AG09309 (cell line): ENCODE measurements around the gene FKBP3.

ENCODE experiments used
- DNase-seq: peaks from one replicate; pipeline ENCODE4 v3.0.0-alpha.2; 2010; ENCODE audit warnings: low read depth
- H3K4me3 ChIP-seq: 2 replicates; pipeline ENCODE4 v1.5.1; 2011; ENCODE audit warnings: mild to moderate bottlenecking, low read depth, low read length, moderate library complexity; ENCODE audit not compliant: control insufficient read depth
- TF ChIP-seq, protein P1 (sequence below): IDR thresholded peaks from 2 replicates; pipeline ENCODE4 v1.5.1; 2011; ENCODE audit warnings: mild to moderate bottlenecking, low read depth, low read length, inconsistent platforms; ENCODE audit not compliant: insufficient read depth, control insufficient read depth; ENCODE audit errors: missing control alignments

The FKBP3 gene

GRCh38 chr14:45120096-45120495 lies 14.2 kb downstream of the FKBP3 start:
- TF ChIP-seq, protein P1, sequence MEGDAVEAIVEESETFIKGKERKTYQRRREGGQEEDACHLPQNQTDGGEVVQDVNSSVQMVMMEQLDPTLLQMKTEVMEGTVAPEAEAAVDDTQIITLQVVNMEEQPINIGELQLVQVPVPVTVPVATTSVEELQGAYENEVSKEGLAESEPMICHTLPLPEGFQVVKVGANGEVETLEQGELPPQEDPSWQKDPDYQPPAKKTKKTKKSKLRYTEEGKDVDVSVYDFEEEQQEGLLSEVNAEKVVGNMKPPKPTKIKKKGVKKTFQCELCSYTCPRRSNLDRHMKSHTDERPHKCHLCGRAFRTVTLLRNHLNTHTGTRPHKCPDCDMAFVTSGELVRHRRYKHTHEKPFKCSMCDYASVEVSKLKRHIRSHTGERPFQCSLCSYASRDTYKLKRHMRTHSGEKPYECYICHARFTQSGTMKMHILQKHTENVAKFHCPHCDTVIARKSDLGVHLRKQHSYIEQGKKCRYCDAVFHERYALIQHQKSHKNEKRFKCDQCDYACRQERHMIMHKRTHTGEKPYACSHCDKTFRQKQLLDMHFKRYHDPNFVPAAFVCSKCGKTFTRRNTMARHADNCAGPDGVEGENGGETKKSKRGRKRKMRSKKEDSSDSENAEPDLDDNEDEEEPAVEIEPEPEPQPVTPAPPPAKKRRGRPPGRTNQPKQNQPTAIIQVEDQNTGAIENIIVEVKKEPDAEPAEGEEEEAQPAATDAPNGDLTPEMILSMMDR, result no peak
- DNase-seq, result no peak
- H3K4me3 ChIP-seq, result no peak overlapping the region

DNA sequence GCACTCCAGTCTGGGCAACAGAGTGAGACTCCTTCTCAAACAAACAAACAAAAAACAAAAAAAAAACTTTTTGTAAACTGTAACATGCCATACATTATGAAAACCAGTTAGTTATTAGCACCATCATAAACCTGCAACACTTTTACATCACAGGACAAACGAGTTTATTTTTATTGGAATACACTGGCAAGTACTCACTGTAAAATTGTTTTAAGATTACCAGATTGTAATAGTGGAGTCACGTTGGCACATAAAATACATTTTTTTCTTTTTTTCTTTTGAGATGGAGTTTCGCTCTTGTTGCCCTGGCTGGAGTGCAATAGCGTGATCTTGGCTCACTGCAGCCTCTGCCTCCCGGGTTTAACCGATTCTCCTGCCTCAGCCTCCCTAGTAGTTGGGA lies 15.7 kb downstream of the FKBP3 start:
- H3K4me3 ChIP-seq, result no peak overlapping the region
- TF ChIP-seq, protein P1, result no peak
- no peak for DNase-seq

DNA sequence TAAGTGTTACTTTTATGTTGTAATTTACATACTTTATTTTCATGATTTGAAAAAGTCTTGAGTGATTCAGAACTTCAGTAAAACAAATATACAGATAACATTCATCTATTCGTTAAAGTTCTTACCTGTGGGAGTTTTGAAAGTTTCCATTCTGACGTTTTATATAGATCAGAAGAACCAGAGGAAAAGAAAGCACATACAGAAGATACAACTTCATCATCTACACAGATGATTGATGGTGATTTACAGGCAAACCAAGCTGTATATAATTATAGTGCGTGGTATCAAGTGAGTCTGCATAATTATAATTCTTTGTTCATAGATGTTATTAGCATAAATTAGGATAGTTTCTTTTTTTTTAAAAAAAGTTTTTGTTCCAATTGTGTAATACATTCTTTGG lies 20.0 kb downstream of the FKBP3 start:
- no peak overlapping the region for H3K4me3 ChIP-seq
- no peak for DNase-seq
- TF ChIP-seq, protein P1, result no peak

- TF ChIP-seq, protein P1, result no peak
- no peak for DNase-seq
- no peak overlapping the region for H3K4me3 ChIP-seq
Observed at GRCh38 chr14:45112896-45113781, 21.1 kb downstream of the FKBP3 start.

- DNase-seq, result no peak
- TF ChIP-seq, protein P1, result no peak
- H3K4me3 ChIP-seq, result no peak overlapping the region
Observed at GRCh38 chr14:45104561-45104960, 29.7 kb downstream of the FKBP3 start.

GRCh38 chr14:45103806-45104205 lies 30.5 kb downstream of the FKBP3 start:
- H3K4me3 ChIP-seq, result no peak overlapping the region
- TF ChIP-seq, protein P1, result no peak
- DNase-seq, result no peak
